AG04450 (cell line): ENCODE results near the gene RGS18. TPM values are rescaled to one million over a fixed set of nuclear protein-coding genes. Genes with fewer than 3 reads are reported as not detected.

Source experiments
- CTCF ChIA-PET: fragments of 300-600, 350-600 bp; formaldehyde crosslinking; extraction: SDS; loops from one replicate; lab custom pipeline; 2022; ENCODE audit warnings: antibody characterized with exemption, inconsistent platforms; lab: Charles Lee
- POLR2A ChIA-PET: fragments of 350-600 bp; formaldehyde crosslinking; extraction: SDS; loops from one replicate; lab custom pipeline; 2021; ENCODE audit warnings: antibody characterized with exemption, inconsistent platforms; lab: Yijun Ruan, JAX
- DNase-seq: peaks from one replicate; pipeline ENCODE4 v3.0.0-alpha.2; 2011; ENCODE audit warnings: low read depth, low spot score
- H3K27ac ChIP-seq: one replicate; pipeline ENCODE4 v1.5.1; 2012; ENCODE audit warnings: low read depth, low read length, control low read depth
- H3K27me3 ChIP-seq: one replicate; pipeline ENCODE4 v1.6.0; 2012; ENCODE audit warnings: low read length; ENCODE audit not compliant: control insufficient read depth, insufficient read depth
- H3K4me3 ChIP-seq: 2 replicates; pipeline ENCODE4 v1.5.1; 2011; ENCODE audit warnings: mild to moderate bottlenecking, low read depth, low read length, control low read depth
- H3K9me3 ChIP-seq: 2 replicates; pipeline ENCODE4 v1.5.1; 2012; ENCODE audit warnings: low read length; ENCODE audit not compliant: control insufficient read depth, insufficient read depth
- polyA minus RNA-seq: library from RNA; depleted of rRNA, polyadenylated mRNA; stranded (reverse); fragments of >200 nt; gene quantifications from 2 replicates; pipeline ENCODE4 v1.2.3, GENCODE V29; 2011; rRNA and poly(A)+ RNA removed
- polyA plus RNA-seq: library from polyadenylated mRNA; depleted of rRNA; stranded (reverse); fragments of >200 nt; gene quantifications from 2 replicates; pipeline ENCODE4 v1.2.3, GENCODE V29; 2011; rRNA removed
- TF ChIP-seq, protein P1 (sequence below): IDR thresholded peaks from 2 replicates; pipeline ENCODE4 v1.5.1; 2011; ENCODE audit warnings: low read depth, low read length, control low read depth, inconsistent platforms

Gene RGS18
- 0.48 and 1.6 TPM in 2 replicates for polyA plus RNA-seq
- 0.14 and 0.39 TPM in 2 replicates for polyA minus RNA-seq

DNA sequence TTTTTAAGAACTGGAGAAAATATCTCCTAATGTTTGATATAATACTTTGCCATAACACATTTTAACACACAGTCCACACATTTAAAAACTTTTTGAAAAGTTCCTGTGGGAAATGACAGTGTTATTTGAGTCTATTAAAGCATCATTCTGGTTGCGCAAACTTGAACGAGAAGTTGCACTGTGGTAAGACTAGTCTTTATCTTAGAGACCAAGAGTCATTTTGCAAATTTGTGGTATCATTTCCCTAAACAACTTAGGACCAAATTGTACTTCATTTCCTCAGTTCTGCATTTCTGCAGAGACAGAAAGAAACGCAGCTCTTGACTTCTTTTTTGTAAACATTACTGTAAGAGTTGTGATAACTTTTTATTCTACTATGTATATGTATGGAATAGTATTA lies at the start of gene RGS18:
RGS18 (plus strand) TSS at position 282 of the 400 bp plus-strand sequence. CDS start 176 bp downstream, outside the sequence.
- H3K27ac ChIP-seq = no peak within 1 kb of the TSS
- no peaks in the 10 kb centered on the region for H3K27me3 ChIP-seq
- H3K4me3 ChIP-seq = no peak within 1 kb of the TSS
- H3K9me3 ChIP-seq = no peaks in the 10 kb centered on the region
- POLR2A ChIA-PET = no interaction called here
- DNase-seq = no peak
- TF ChIP-seq, protein P1, sequence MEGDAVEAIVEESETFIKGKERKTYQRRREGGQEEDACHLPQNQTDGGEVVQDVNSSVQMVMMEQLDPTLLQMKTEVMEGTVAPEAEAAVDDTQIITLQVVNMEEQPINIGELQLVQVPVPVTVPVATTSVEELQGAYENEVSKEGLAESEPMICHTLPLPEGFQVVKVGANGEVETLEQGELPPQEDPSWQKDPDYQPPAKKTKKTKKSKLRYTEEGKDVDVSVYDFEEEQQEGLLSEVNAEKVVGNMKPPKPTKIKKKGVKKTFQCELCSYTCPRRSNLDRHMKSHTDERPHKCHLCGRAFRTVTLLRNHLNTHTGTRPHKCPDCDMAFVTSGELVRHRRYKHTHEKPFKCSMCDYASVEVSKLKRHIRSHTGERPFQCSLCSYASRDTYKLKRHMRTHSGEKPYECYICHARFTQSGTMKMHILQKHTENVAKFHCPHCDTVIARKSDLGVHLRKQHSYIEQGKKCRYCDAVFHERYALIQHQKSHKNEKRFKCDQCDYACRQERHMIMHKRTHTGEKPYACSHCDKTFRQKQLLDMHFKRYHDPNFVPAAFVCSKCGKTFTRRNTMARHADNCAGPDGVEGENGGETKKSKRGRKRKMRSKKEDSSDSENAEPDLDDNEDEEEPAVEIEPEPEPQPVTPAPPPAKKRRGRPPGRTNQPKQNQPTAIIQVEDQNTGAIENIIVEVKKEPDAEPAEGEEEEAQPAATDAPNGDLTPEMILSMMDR = no peak
- CTCF ChIA-PET = no interaction called here

DNA sequence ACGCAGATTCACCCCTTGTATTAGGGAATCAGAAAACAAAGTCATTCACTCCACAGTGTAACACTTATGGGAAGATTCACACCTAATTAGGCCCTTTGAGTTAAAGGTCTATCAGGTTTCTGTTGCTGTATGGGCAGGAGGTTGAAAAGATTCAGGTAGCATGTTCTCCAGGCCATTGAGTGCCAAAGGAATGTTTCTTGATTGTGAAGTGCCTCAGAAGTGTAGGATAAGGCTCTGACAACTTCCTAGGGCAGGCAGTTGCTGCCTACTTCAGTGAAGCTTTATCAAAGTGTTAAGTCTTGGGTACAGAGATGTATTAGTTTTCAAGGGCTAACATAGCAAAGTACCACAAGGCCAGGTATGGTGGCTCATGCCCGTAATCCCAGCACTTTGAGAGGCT lies 48.7 kb upstream of the RGS18 start:
- ChIA-PET POLR2A (no interaction called here), CTCF (no interaction called here)
- no peak for DNase-seq
- TF ChIP-seq, protein P1 = no peak
- no peaks in the 10 kb centered on the region for H3K27me3 ChIP-seq
- no peak overlapping the region for H3K27ac ChIP-seq
- no peaks in the 10 kb centered on the region for H3K9me3 ChIP-seq
- no peak overlapping the region for H3K4me3 ChIP-seq

GRCh38 chr1:192115000-192115399 lies 43.3 kb upstream of the RGS18 start:
- TF ChIP-seq, protein P1 = no peak
- CTCF ChIA-PET = no interaction called here
- POLR2A ChIA-PET = no interaction called here
- no peak overlapping the region for H3K27ac ChIP-seq
- DNase-seq = no peak
- no peaks in the 10 kb centered on the region for H3K9me3 ChIP-seq
- H3K27me3 ChIP-seq = no peaks in the 10 kb centered on the region
- H3K4me3 ChIP-seq = no peak overlapping the region

GRCh38 chr1:192118881-192119405 lies 39.3 kb upstream of the RGS18 start:
- TF ChIP-seq, protein P1 = no peak
- CTCF ChIA-PET = no interaction called here

DNA sequence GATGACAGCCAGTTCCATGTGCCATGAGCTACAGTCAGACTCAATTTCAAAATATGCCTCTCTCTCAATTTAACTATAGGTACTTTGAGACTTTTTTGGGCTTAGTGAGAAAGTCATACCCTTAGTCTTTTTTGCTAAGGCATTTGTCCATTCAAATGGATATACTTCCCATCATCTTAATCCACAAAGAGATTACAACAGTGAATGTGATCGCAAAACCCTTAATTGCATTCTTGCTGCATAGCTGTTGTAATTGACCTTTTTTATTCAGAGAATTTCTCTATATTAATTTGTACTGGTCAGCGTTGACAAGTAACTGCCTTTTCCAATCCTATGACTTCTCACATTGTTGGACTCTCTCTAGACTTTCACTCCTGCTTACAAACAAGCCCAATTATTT lies 38.6 kb upstream of the RGS18 start:
- Histone ChIP-seq H3K9me3 (no peaks in the 10 kb centered on the region; the same call in 1 of the 2 replicates), H3K4me3 (no peak overlapping the region), H3K27ac (no peak overlapping the region), H3K27me3 (no peaks in the 10 kb centered on the region)
- DNase-seq = no peak
- POLR2A ChIA-PET = no interaction called here
- TF ChIP-seq, protein P1 = no peak
- CTCF ChIA-PET = no interaction called here

More at GRCh38 chr1:192118881-192119405, 39.3 kb upstream of the RGS18 start:
- Histone ChIP-seq H3K4me3 (no peak overlapping the region), H3K9me3 (no peaks in the 10 kb centered on the region), H3K27me3 (no peaks in the 10 kb centered on the region), H3K27ac (no peak overlapping the region)
- no peak for DNase-seq
- POLR2A ChIA-PET = no interaction called here
